ENCODE data around the gene PACS2.

The PACS2 gene

DNA sequence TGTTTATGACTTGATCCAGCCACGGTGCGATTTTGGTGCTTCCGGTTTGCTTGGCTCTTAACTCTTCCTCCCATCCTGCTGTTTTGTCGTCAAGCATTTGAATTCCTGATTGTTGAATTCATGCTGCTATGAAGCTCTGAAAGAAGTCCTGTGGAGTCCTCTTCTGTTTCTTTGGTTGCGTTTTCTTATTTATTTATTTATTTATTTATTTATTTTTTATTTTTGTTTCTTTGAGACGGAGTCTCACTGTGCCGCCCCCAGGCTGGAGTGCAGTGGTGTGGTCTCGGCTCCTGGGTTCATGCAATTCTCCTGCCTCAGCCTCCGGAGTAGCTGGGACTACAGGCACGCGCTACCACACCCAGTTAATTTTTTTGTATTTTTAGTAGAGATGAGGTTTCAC is 102.1 kb downstream of the PACS2 start:
- 93% methylated on average over 10 of the region's 11 CpGs for WGBS

DNA sequence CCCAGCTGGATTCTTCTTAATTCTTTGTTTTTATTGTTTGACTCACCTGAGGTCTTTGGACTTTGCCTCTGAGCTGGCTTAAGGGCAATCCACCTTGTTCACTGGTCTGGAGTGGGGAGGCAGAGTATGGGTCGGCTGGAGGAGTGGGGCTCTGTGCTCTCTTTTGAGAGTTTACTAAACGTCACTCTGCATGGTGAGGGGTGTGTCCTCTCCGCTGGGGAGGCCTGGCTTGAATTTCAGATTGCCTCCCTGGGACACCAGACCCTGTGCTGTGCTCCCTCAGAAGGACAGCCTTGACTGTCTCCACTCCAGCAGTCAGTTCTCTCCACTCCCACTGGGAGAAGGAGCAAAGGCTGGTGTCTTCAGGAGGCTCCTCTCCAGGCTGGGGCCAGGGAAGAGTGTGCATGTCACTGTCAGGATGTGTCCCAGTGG is 103.2 kb downstream of the PACS2 start:
- H3K4me3 ChIP-seq (ENCODE audit: low read length), result no peak overlapping the region
- peaks cover 4% of the 10 kb centered on the region; the same call in 1 of the 2 replicates for H3K4me1 ChIP-seq (ENCODE audit: insufficient read depth, low read length)
- 91% methylated on average over 3 of the region's 3 CpGs for WGBS

More for the DNA sequence above, 102.1 kb downstream of the PACS2 start:
- H3K36me3 ChIP-seq (ENCODE audit: insufficient read depth, low read length), result no peaks in the 10 kb centered on the region
- H3K27ac ChIP-seq (ENCODE audit: low read depth, low read length), result no peak overlapping the region
- H3K4me1 ChIP-seq (ENCODE audit: insufficient read depth, low read length), result peaks cover 4% of the 10 kb centered on the region; the same call in 1 of the 2 replicates
- no peaks in the 10 kb centered on the region for H3K9me3 ChIP-seq (ENCODE audit: insufficient read depth, low read depth, low read length)
- peaks cover 31% of the 10 kb centered on the region for H3K27me3 ChIP-seq (ENCODE audit: insufficient read depth, low read length)
- no peak overlapping the region for H3K4me3 ChIP-seq (ENCODE audit: low read length)
- no peak overlapping the region for H3K9ac ChIP-seq (ENCODE audit: low read depth, low read length)

DNA sequence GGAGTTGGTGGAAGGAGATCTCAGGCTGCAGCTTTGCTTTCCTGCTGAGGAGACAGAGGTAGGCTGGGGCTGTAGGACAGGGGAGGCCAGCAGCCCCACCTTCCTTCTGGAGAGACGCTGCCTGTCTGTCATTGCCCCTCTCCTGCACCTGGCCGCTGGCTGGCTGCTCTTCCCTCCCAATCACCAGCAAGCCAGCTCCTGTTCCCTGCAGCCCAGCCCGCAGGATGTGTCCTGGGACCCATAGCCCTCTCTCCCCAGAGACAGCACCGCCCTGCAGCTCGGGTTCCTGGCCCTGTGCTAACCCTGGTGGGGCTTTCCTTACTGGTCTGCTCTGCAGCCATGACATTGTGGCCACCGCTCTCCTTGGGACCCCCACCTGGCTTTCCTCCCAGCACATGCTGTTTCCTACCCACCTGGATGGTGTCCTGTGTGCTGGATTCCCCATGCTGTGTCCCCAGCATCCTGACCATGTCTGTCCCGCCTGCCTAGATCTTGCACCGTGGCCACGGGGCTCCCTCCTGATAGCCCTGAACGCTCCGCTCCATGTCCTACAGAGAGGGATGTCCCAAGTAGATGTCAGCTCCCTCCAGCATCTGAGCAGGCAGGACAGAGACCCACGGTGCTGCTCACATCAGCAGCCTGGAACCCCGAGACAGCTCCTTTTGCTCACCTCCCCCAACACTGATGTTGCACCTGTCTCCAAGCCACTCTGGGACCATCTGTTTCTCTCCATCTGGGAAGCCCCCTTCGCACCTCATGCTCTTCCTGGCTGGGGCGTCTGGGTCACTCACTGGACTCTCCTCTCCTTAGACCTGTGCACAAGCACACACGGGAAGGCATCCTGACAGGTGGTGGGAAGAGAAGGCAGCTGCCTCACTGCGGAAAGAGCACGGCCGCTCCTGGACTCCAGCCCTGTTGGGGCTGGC is 104.0 kb downstream of the PACS2 start:
- H3K27ac ChIP-seq (ENCODE audit: low read depth, low read length), result 0 out of 2 replicates have a peak overlapping the region, but pooled peaks have one; percentile 35
- H3K9me3 ChIP-seq (ENCODE audit: insufficient read depth, low read depth, low read length), result no peaks in the 10 kb centered on the region
- 84% methylated on average over 19 of the region's 19 CpGs for WGBS
- peak overlapping the region; percentile 85 for H3K9ac ChIP-seq (ENCODE audit: low read depth, low read length)
- peaks cover 4% of the 10 kb centered on the region; the same call in 1 of the 2 replicates for H3K4me1 ChIP-seq (ENCODE audit: insufficient read depth, low read length)
- peaks cover 14% of the 10 kb centered on the region for H3K27me3 ChIP-seq (ENCODE audit: insufficient read depth, low read length)
- H3K36me3 ChIP-seq (ENCODE audit: insufficient read depth, low read length), result peaks cover 13% of the 10 kb centered on the region
- peak overlapping the region; percentile 77 for H3K4me3 ChIP-seq (ENCODE audit: low read length)

More for the DNA sequence above, 103.2 kb downstream of the PACS2 start:
- H3K9me3 ChIP-seq (ENCODE audit: insufficient read depth, low read depth, low read length), result no peaks in the 10 kb centered on the region
- H3K27ac ChIP-seq (ENCODE audit: low read depth, low read length), result no peak overlapping the region
- no peak overlapping the region for H3K9ac ChIP-seq (ENCODE audit: low read depth, low read length)
- peaks cover 22% of the 10 kb centered on the region for H3K27me3 ChIP-seq (ENCODE audit: insufficient read depth, low read length)
- peaks cover 8% of the 10 kb centered on the region for H3K36me3 ChIP-seq (ENCODE audit: insufficient read depth, low read length)

DNA sequence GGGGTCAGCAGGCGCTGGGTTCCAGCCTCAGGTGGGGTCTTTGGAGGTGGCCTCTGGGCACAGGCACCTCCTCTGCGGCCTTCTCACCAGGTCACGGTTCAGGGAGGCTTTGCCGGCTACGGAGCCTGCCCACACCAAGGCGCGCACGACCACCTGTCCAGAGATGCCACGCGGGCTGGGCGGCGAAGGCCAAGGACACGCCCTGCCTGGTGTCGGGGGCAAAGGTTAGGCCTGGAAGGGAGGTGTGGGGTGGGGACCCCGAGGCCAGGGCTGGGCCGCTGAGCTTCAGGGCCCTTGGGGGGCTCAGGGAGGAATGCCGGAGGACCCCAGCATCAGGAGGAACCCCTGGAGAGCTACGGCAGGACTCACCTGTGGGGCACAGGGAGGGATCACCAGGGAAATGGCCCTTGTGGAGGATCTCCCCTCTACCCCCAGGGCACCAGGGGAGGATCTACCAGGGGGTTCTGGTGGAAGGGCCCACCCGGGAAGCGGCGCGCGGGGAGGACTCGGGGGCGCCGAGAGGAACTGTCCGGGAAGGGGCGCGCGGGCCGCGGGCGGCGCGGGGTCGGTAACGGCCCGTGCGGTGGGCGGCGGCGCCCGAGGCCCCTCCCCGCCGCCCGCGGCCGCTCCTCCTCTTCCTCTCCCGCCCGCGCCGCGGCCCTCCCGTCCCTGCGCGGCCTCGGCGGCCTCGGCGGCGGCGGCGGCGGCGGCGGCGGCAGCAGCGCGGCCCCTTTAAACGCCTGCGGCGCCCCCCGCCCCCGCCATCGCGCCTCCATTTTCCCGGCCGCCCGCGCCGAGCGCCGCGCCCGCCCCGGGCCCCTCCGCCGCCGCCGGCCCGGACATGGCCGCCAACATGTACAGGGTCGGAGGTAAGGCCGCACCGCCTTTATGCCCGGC is 104.9 kb downstream of the PACS2 start, which contains the start of gene MTA1:
MTA1 (plus strand) TSS at position 633 of the 897 bp plus-strand sequence; CDS start at position 842, 209 bp downstream.
- Histone ChIP-seq H3K4me3 (ENCODE audit: low read length) (peak within 1 kb of the TSS; percentile 92), H3K4me1 (ENCODE audit: insufficient read depth, low read length) (peaks cover 4% of the 10 kb centered on the region; the same call in 1 of the 2 replicates), H3K27me3 (ENCODE audit: insufficient read depth, low read length) (peaks cover 5% of the 10 kb centered on the region), H3K9ac (ENCODE audit: low read depth, low read length) (peak within 1 kb of the TSS; percentile 98), H3K36me3 (ENCODE audit: insufficient read depth, low read length) (peaks cover 15% of the 10 kb centered on the region), H3K27ac (ENCODE audit: low read depth, low read length) (peak within 1 kb of the TSS; percentile 76), H3K9me3 (ENCODE audit: insufficient read depth, low read depth, low read length) (no peaks in the 10 kb centered on the region)
- 8% methylated on average over 92 of the region's 96 CpGs for WGBS

DNA sequence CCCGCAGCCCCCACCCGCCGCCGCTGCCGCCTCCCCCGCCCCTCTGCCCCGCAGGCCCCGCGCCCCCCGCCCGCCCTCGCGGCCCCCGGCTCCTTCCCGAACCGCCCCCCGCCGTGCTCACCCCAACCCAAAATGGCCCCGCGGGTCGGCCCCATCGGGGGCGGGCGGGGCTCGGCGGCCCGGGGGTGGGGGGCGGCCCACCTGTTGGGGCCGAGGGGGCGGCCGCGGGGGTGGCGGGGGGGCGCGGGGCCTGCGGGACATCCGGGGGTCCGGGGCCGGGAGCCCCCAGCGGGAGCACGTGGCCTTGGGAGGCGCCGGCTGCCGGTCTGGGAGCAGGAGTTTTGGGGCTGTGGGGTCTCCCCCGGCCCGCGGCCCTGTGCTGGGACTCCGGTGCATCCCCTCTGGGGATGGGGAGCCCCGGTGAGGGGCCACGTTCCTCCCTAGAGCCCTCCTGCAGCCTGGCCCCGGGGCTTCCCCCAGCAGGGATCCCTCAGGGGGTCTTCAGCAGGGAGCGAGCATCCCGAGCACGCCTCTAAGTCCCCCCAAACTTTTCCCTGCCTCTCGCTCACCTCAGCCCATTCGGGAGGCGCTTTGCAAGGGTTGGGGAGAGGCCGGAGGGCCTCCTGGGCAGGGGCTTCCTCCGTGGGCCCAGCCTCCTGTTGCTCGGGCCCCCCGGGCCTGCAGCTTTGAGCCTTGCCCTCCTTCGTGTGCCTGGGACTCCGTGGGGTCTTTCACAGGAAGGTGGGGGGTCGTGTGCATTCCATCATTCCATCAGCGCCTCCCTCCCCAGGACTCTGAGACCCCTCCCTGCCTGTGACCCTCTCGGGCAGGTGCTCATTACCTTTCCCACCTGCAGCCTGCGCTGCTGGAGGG is 105.8 kb downstream of the PACS2 start:
- 3% methylated on average over 51 of the region's 67 CpGs for WGBS
- H3K27ac ChIP-seq (ENCODE audit: low read depth, low read length), result peak overlapping the region; percentile 76
- H3K4me1 ChIP-seq (ENCODE audit: insufficient read depth, low read length), result peaks cover 4% of the 10 kb centered on the region; the same call in 1 of the 2 replicates

DNA sequence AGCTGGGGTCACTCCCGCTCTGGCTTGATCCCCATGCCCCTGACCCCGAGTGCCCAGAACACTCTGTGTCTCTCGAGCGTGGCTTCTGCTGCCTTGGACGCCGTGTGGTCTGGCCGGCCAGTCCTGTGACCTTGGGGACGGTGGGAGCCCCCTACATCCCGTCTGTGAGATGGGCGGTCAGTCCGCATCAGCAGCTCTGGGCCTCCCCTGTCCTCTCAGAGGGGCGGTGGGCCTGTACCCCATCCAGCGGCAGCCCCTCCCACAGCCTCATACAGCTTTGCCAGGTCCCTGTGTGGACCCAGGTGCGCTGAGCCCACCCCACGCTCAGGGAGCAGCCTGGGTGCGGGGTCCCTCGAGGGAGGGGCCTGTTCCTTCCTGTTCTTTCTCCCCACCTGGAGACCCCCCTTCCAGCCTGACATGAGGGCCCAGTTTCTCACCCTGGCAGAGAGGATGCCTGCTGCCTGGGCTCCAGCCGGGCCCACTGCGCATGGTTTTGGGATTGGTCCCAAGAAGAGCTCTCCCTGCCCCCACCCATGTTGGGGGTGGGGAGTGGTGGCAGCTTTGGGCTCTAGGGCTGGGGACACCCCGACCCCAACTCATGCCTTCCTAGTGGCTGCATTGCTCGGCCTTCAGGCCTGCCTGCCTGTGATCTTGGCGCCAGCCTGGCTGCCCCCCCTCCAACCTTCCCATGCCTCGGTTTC is 106.6 kb downstream of the PACS2 start:
- H3K36me3 ChIP-seq (ENCODE audit: insufficient read depth, low read length), result peaks cover 23% of the 10 kb centered on the region
- no peaks in the 10 kb centered on the region for H3K9me3 ChIP-seq (ENCODE audit: insufficient read depth, low read depth, low read length)
- no peaks in the 10 kb centered on the region for H3K27me3 ChIP-seq (ENCODE audit: insufficient read depth, low read length)
- peak overlapping the region; percentile 76; the same call in 1 of the 2 replicates for H3K27ac ChIP-seq (ENCODE audit: low read depth, low read length)
- H3K4me3 ChIP-seq (ENCODE audit: low read length), result peak overlapping the region; percentile 92
- H3K9ac ChIP-seq (ENCODE audit: low read depth, low read length), result peak overlapping the region; percentile 98
- H3K4me1 ChIP-seq (ENCODE audit: insufficient read depth, low read length), result peaks cover 4% of the 10 kb centered on the region; the same call in 1 of the 2 replicates
- 65% methylated on average over 23 of the region's 23 CpGs for WGBS

More for the DNA sequence above, 105.8 kb downstream of the PACS2 start:
- H3K9ac ChIP-seq (ENCODE audit: low read depth, low read length), result peak overlapping the region; percentile 98
- H3K27me3 ChIP-seq (ENCODE audit: insufficient read depth, low read length), result no peaks in the 10 kb centered on the region
- no peaks in the 10 kb centered on the region for H3K9me3 ChIP-seq (ENCODE audit: insufficient read depth, low read depth, low read length)
- H3K36me3 ChIP-seq (ENCODE audit: insufficient read depth, low read length), result peaks cover 20% of the 10 kb centered on the region
- H3K4me3 ChIP-seq (ENCODE audit: low read length), result peak overlapping the region; percentile 92

DNA sequence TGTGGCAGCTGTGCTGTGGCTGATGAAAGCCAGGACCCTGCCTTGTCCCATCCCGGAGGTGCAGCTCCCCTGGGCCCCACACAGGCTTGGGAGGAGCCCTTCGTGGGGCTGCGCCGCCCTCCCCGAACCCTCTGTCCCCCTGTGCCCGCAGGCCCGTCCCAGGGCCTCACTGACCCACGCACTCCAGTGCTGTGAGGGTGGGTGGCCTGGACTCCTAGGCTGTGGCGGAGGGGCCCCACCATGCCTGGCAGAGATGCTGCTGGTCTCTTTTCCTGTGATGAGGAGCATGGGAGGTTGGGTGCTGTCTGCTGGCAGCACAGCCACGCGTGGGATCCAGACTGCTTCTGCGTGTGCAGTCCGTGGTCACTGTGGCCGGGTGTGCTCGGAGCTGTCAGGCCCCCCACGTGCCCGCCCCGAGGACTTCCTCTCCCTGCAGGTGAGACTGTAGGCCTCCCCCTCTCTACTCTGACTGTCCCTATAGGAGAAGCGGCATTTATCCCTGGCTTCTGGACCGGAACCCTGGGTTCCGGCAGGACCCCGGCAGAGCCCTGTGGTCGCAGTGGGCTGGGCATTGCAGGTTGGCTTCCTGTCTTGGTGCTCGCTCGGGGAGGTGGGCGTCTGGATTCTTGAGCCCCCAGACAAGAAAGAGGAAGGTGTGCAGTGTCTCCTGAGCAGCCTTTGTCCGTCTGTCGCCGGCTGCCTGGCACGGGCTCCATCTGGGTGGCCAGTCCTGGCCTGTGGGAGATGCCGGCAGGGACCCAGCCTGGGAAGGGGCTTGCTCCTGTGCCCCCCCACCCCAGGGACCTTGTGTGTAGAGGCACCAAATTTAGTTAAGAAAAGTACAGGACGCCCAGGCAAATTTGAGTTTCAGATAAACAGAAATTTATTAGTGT is 107.4 kb downstream of the PACS2 start:
- peak overlapping the region; percentile 98 for H3K9ac ChIP-seq (ENCODE audit: low read depth, low read length)
- peaks cover 4% of the 10 kb centered on the region; the same call in 1 of the 2 replicates for H3K4me1 ChIP-seq (ENCODE audit: insufficient read depth, low read length)
- peaks cover 32% of the 10 kb centered on the region for H3K36me3 ChIP-seq (ENCODE audit: insufficient read depth, low read length)
- 94% methylated on average over 32 of the region's 32 CpGs for whole genome bisulfite sequencing
- H3K9me3 ChIP-seq (ENCODE audit: insufficient read depth, low read depth, low read length), result no peaks in the 10 kb centered on the region
- H3K27ac ChIP-seq (ENCODE audit: low read depth, low read length), result peak overlapping the region; percentile 10; the same call in 1 of the 2 replicates
- no peaks in the 10 kb centered on the region for H3K27me3 ChIP-seq (ENCODE audit: insufficient read depth, low read length)
- H3K4me3 ChIP-seq (ENCODE audit: low read length), result peak overlapping the region; percentile 92

DNA sequence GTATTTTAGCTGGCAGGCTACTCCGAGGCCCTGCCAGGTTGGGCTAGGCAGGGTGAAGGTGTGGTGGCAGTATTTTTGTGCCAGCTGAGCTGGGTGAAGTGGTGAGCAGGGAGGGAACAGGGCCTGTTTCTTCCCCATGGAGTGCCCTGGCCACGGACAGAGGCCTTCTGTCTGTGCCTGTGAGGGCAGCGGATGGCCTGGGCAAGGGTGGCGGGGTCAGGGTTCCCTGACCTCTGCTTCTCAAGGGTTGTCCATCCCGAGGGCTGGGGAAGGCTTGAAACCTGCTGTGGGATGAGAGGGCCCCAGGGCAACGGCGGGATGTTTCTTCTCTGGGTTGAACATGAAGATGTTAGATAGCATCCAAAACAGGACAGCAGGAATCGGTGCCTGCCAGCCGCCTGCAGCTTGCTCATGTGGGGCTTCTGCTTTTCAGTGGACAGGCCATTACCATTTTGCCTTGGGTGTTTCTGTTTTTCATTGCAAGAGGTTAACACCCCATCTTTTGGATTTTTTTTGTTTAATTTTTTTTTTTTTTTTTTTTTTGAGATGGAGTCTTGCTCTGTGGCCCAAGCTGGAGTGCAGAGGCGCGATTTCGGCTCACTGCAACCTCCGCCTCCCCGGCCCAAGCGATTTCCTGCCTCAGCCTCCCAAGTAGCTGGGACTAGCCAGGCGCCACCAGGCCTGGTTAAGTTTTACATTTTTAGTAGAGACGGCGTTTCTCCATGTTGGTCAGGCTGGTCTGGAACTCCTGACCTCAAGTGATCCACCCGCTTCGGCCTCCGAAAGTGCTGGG is 108.3 kb downstream of the PACS2 start:
- no peak overlapping the region for H3K4me3 ChIP-seq (ENCODE audit: low read length)
- H3K9me3 ChIP-seq (ENCODE audit: insufficient read depth, low read depth, low read length), result no peaks in the 10 kb centered on the region
- H3K4me1 ChIP-seq (ENCODE audit: insufficient read depth, low read length), result peaks cover 4% of the 10 kb centered on the region; the same call in 1 of the 2 replicates
- peak overlapping the region; percentile 44 for H3K9ac ChIP-seq (ENCODE audit: low read depth, low read length)
- H3K27me3 ChIP-seq (ENCODE audit: insufficient read depth, low read length), result no peaks in the 10 kb centered on the region
- no peak overlapping the region for H3K27ac ChIP-seq (ENCODE audit: low read depth, low read length)
- WGBS, result 90% methylated on average over 21 of the region's 21 CpGs
- H3K36me3 ChIP-seq (ENCODE audit: insufficient read depth, low read length), result peaks cover 40% of the 10 kb centered on the region
